ENCODE results near the gene SSR1.

SSR1 gene

DNA sequence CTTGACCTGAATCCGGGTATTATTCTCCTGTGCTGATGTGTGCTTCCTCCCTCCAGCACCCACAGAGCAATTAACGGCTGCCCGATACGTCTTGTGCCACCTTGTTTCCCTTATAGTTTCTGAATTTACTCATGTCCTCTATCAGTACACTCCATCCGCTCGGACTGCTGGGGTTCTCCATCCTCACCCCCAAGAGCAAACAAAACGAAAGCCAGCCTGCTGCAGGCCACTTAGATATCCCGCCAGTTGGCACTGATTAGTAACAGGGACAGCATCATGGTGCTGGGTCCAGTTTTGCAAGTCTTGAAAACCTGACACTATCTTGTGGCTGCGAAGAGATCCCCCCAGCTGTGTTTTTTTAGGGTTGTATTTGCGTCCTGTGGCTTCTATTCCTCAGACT, 71.8 kb downstream of the SSR1 start:
- Histone ChIP-seq H3K27ac (ENCODE audit: low read length) (no peak overlapping the region), H3K27me3 (ENCODE audit: control insufficient read depth, insufficient read depth, low read length) (no peaks in the 10 kb centered on the region), H3K9ac (ENCODE audit: low read length) (no peak overlapping the region), H3K9me3 (ENCODE audit: control insufficient read depth, low read depth, low read length) (no peaks in the 10 kb centered on the region), H3K4me3 (ENCODE audit: low read length) (no peak overlapping the region), H3K4me1 (ENCODE audit: control insufficient read depth, low read depth, low read length) (peaks cover 22% of the 10 kb centered on the region), H3K36me3 (ENCODE audit: control insufficient read depth, low read depth, low read length) (no peaks in the 10 kb centered on the region)

DNA sequence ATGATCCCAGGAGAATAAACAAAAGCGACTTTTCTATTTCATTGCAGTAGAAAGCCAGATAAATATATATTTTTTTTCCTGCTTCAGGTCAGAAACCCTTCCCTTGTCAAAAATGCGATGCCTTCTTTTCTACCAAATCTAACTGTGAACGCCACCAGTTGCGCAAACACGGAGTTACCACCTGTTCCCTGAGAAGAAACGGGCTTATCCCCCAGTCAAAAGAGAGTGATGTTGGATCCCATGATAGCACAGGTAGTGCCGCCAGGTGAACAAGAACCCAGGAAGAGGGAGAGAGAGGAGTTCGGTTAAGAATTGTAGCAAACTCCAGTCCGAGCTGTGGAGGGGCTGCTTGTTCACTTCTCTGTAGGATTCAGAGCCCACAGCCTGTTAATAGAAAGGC, 72.6 kb downstream of the SSR1 start:
- no peak overlapping the region for H3K4me3 ChIP-seq (ENCODE audit: low read length)
- no peaks in the 10 kb centered on the region for H3K27me3 ChIP-seq (ENCODE audit: control insufficient read depth, insufficient read depth, low read length)
- no peak overlapping the region for H3K9ac ChIP-seq (ENCODE audit: low read length)
- no peak overlapping the region for H3K27ac ChIP-seq (ENCODE audit: low read length)
- peaks cover 22% of the 10 kb centered on the region for H3K4me1 ChIP-seq (ENCODE audit: control insufficient read depth, low read depth, low read length)
- H3K9me3 ChIP-seq (ENCODE audit: control insufficient read depth, low read depth, low read length), result no peaks in the 10 kb centered on the region
- H3K36me3 ChIP-seq (ENCODE audit: control insufficient read depth, low read depth, low read length), result no peaks in the 10 kb centered on the region

DNA sequence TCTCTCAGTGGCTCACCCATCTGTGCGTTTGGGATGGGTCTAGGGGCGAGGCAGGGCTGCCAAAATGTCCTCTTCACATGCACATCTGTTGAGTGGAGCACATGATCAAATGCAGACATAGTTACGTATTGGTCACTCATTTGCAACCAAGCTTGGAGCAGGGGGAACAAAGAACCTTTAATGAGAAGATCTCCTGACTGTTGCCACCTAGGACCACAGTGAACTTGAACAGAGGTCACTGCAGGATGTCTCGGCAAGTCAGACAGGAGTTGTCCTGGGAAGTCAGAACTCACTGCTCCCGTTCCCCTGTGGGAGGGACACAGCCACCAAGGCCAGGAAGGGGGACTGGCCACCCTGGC, 73.4 kb downstream of the SSR1 start:
- no peaks in the 10 kb centered on the region for H3K27me3 ChIP-seq (ENCODE audit: control insufficient read depth, insufficient read depth, low read length)
- no peak overlapping the region for H3K9ac ChIP-seq (ENCODE audit: low read length)
- H3K4me1 ChIP-seq (ENCODE audit: control insufficient read depth, low read depth, low read length), result peaks cover 22% of the 10 kb centered on the region
- no peaks in the 10 kb centered on the region for H3K36me3 ChIP-seq (ENCODE audit: control insufficient read depth, low read depth, low read length)
- H3K27ac ChIP-seq (ENCODE audit: low read length), result no peak overlapping the region
- no peaks in the 10 kb centered on the region for H3K9me3 ChIP-seq (ENCODE audit: control insufficient read depth, low read depth, low read length)
- H3K4me3 ChIP-seq (ENCODE audit: low read length), result no peak overlapping the region

DNA sequence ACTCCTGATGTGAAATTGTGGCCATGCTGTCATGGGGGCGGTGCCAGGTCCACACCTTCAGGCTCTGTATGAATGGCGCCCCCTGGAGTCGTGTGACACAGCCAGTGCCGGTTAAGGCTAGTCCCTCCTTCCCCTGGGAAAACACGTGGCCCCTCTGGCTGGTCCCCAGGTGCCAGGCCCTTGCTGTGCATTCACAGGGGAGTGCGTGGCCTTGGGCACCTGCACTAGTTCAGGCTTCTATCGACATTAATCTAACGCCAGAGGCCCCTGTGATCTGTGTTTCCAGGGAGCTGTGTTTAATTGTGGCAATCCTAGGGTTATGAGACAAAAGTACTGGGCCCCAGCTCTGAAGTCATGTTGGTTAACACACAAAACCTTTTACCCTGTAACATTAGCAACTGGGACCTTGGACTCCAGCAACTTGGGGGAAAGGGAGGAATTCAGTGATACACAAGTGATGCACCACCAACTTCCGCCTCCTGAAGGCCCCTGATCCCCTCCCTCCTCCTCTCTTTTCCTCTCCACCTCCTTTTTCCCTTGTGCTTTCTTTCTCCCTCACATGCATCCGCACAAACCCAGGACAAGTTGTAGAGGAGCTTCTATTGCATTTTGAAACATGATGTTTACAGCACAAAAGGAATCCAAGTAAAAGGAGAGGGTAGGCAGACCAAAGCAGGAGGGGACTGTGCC, 74.0 kb downstream of the SSR1 start:
- Histone ChIP-seq H3K27me3 (ENCODE audit: control insufficient read depth, insufficient read depth, low read length) (no peaks in the 10 kb centered on the region), H3K4me1 (ENCODE audit: control insufficient read depth, low read depth, low read length) (peaks cover 22% of the 10 kb centered on the region), H3K9ac (ENCODE audit: low read length) (no peak overlapping the region)

DNA sequence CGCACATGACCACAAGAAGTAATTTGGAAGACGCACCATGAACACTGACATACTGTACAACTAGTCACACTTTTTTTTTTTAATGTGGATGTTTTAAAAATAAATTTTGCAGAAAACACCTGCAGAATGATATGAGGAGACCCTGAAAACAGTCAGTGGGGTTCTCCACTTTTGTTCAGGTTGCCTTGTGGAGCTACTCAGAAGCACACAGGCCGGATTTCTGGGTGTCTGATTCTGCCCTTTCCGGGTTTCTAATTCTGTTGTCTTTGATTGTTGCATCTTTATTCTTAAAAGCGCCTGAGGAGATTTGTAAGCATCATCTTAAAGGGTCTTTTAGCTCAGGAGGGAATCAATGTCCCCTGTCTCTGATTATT, 74.5 kb downstream of the SSR1 start:
- Histone ChIP-seq H3K4me1 (ENCODE audit: control insufficient read depth, low read depth, low read length) (peaks cover 20% of the 10 kb centered on the region), H3K36me3 (ENCODE audit: control insufficient read depth, low read depth, low read length) (peaks cover 2% of the 10 kb centered on the region)

More for the DNA sequence above, 74.0 kb downstream of the SSR1 start:
- Histone ChIP-seq H3K4me3 (ENCODE audit: low read length) (no peak overlapping the region), H3K9me3 (ENCODE audit: control insufficient read depth, low read depth, low read length) (no peaks in the 10 kb centered on the region), H3K27ac (ENCODE audit: low read length) (no peak overlapping the region), H3K36me3 (ENCODE audit: control insufficient read depth, low read depth, low read length) (peaks cover under 1% of the 10 kb centered on the region)

DNA sequence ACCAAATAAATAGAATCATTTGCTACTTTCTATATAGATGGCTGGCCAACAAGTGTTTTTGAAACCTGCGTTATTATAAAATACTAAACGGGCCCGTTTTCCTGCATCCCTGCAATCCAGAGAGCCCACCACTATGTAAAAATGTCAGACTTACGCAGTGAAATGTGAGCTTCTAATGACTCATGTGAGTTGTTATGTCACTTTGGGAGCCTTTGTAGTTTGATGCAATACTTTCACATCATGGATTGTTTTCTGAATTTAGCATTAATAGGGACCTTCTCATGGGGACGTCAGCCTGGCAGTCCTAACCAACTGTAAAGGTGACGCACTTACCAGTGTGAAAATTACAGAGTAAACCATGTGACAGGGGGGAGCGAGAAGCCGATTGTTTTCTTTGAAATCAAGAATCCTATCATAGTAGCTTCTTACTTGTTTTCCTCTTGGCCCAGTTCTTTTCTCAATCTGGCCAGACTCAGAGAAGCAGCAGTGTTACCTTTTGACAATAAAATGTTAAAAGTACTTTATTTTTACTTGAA, 75.3 kb downstream of the SSR1 start:
- Histone ChIP-seq H3K27ac (ENCODE audit: low read length) (no peak overlapping the region), H3K4me1 (ENCODE audit: control insufficient read depth, low read depth, low read length) (peaks cover 12% of the 10 kb centered on the region), H3K9ac (ENCODE audit: low read length) (no peak overlapping the region), H3K4me3 (ENCODE audit: low read length) (no peak overlapping the region), H3K36me3 (ENCODE audit: control insufficient read depth, low read depth, low read length) (peaks cover 2% of the 10 kb centered on the region), H3K9me3 (ENCODE audit: control insufficient read depth, low read depth, low read length) (no peaks in the 10 kb centered on the region), H3K27me3 (ENCODE audit: control insufficient read depth, insufficient read depth, low read length) (no peaks in the 10 kb centered on the region)

More for the DNA sequence above, 74.5 kb downstream of the SSR1 start:
- Histone ChIP-seq H3K9ac (ENCODE audit: low read length) (no peak overlapping the region), H3K27me3 (ENCODE audit: control insufficient read depth, insufficient read depth, low read length) (no peaks in the 10 kb centered on the region), H3K27ac (ENCODE audit: low read length) (no peak overlapping the region), H3K9me3 (ENCODE audit: control insufficient read depth, low read depth, low read length) (no peaks in the 10 kb centered on the region), H3K4me3 (ENCODE audit: low read length) (no peak overlapping the region)

DNA sequence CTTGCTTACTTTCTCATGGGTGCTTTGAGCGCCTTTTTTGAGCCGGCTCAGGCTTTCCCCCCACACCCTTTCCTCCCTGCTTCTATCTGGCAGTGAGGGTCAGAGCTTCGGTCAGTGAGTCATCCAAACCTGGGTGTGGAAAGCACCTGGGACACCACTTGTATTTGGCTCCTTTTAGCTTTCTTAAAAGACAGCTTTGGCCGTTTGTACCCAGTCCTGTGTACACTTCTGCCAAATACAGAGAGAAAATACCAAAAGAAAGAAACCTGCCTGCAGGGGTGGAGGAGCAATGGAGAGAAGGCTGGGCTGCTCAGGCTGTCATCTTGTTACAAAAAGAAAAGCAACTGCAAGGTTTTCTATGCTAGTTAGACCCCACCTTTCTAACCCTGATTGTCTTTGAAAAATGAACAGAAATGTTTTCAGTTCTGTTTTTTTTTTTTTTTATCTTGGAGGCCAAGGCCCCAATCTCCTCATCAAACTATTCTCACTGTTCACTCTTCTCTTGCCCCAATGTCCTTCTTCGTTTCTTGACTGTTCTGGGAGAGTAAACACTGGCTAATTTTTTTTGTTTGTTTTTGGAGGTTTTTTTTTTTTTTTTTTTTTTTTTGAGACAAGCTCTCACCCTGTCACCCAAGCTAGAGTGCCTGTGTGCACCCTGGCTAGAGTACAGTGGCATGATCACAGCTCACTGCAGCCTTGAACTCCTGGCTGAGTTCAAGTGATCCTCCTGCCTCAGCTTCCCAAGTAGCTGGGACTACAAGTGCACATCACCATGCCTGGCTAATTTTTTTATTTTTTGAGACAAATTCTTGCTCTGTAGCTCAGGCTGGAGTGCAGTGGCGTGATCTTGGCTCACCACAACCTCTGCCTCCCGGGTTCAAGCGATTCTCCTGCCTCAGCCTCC, 76.4 kb downstream of the SSR1 start:
- no peak overlapping the region for H3K4me3 ChIP-seq (ENCODE audit: low read length)

DNA sequence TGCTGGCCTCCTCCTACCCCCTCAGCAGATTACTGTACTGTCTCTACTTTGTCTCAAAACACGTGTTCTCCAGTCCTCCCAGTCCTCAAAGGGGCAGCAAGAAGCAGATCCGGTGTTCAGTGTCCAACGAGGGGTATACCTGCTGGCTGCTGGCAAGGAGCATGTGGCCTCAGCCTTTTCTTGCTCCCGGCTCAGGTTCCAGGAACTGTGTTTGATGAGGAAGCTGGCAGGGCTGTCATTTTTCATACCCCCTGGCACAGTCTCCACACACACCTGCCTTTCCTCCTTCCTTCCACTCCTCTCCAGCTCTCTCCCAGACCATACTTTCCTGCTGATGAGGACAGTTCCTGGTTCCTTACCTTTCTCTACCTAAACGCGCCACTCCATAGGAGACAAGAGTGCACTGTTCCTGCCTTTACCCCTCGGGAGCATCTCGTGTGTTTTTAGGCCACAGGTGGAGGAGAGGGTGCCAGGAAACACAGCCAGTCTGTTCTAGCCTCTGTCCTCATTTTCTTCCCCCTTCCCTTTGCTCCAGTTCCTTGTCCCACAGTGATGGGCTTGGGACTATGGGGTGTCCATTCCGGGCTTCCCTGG, 77.2 kb downstream of the SSR1 start:
- Histone ChIP-seq H3K27ac (ENCODE audit: low read length) (no peak overlapping the region), H3K4me3 (ENCODE audit: low read length) (no peak overlapping the region), H3K36me3 (ENCODE audit: control insufficient read depth, low read depth, low read length) (peaks cover 8% of the 10 kb centered on the region), H3K27me3 (ENCODE audit: control insufficient read depth, insufficient read depth, low read length) (no peaks in the 10 kb centered on the region), H3K9ac (ENCODE audit: low read length) (no peak overlapping the region), H3K4me1 (ENCODE audit: control insufficient read depth, low read depth, low read length) (no peaks in the 10 kb centered on the region), H3K9me3 (ENCODE audit: control insufficient read depth, low read depth, low read length) (no peaks in the 10 kb centered on the region)

More for the DNA sequence above, 76.4 kb downstream of the SSR1 start:
- H3K27me3 ChIP-seq (ENCODE audit: control insufficient read depth, insufficient read depth, low read length), result no peaks in the 10 kb centered on the region
- H3K9me3 ChIP-seq (ENCODE audit: control insufficient read depth, low read depth, low read length), result no peaks in the 10 kb centered on the region
- no peak overlapping the region for H3K27ac ChIP-seq (ENCODE audit: low read length)
- no peak overlapping the region for H3K9ac ChIP-seq (ENCODE audit: low read length)
- H3K4me1 ChIP-seq (ENCODE audit: control insufficient read depth, low read depth, low read length), result peaks cover under 1% of the 10 kb centered on the region
- peaks cover 8% of the 10 kb centered on the region for H3K36me3 ChIP-seq (ENCODE audit: control insufficient read depth, low read depth, low read length)

DNA sequence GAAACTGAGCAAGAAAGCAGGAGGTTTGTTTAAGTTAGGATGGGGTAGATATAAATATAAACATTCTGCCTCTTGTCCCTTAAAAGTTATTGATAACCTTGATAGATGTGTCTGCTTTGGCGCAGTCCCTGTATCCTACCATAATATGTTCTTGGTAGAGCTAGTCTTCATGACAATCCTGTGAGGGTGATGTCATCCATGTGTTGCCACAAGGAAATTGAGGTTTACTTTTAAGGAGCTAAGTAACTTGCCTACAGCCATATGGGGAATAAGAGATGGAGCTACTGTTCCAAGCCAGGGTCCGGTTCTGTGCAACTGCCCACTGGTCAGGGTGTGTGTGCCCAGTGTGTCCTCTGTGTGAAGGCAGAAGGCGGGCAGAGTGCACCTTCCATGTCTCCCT, 78.5 kb downstream of the SSR1 start:
- Histone ChIP-seq H3K4me3 (ENCODE audit: low read length) (no peak overlapping the region), H3K9ac (ENCODE audit: low read length) (no peak overlapping the region), H3K9me3 (ENCODE audit: control insufficient read depth, low read depth, low read length) (no peaks in the 10 kb centered on the region), H3K27me3 (ENCODE audit: control insufficient read depth, insufficient read depth, low read length) (no peaks in the 10 kb centered on the region), H3K4me1 (ENCODE audit: control insufficient read depth, low read depth, low read length) (no peaks in the 10 kb centered on the region), H3K27ac (ENCODE audit: low read length) (no peak overlapping the region), H3K36me3 (ENCODE audit: control insufficient read depth, low read depth, low read length) (peaks cover 14% of the 10 kb centered on the region)

DNA sequence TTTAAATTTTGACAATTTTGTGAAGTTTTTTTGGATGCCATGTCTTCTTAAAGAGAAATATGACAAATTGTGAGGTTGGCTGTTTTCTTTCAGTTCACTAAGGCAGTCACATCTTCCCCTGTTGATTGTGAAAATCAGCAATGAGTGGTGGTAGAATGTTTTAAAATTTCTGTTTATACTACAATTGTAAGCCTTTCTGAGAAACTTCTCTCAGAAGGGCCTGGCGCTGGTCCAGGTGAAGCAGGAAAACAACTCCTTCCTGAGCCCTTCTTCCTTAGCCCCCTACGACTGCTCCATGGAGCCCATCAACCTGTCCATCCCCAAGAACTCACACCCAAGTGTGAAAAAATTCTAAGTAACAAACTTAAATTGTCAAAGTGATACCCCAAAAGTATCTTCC, 80.6 kb downstream of the SSR1 start:
- no peak overlapping the region for H3K27ac ChIP-seq (ENCODE audit: low read length)
- no peaks in the 10 kb centered on the region for H3K27me3 ChIP-seq (ENCODE audit: control insufficient read depth, insufficient read depth, low read length)
- no peak overlapping the region for H3K9ac ChIP-seq (ENCODE audit: low read length)
- no peaks in the 10 kb centered on the region for H3K4me1 ChIP-seq (ENCODE audit: control insufficient read depth, low read depth, low read length)
- H3K36me3 ChIP-seq (ENCODE audit: control insufficient read depth, low read depth, low read length), result peaks cover 22% of the 10 kb centered on the region
- H3K9me3 ChIP-seq (ENCODE audit: control insufficient read depth, low read depth, low read length), result no peaks in the 10 kb centered on the region
- no peak overlapping the region for H3K4me3 ChIP-seq (ENCODE audit: low read length)

DNA sequence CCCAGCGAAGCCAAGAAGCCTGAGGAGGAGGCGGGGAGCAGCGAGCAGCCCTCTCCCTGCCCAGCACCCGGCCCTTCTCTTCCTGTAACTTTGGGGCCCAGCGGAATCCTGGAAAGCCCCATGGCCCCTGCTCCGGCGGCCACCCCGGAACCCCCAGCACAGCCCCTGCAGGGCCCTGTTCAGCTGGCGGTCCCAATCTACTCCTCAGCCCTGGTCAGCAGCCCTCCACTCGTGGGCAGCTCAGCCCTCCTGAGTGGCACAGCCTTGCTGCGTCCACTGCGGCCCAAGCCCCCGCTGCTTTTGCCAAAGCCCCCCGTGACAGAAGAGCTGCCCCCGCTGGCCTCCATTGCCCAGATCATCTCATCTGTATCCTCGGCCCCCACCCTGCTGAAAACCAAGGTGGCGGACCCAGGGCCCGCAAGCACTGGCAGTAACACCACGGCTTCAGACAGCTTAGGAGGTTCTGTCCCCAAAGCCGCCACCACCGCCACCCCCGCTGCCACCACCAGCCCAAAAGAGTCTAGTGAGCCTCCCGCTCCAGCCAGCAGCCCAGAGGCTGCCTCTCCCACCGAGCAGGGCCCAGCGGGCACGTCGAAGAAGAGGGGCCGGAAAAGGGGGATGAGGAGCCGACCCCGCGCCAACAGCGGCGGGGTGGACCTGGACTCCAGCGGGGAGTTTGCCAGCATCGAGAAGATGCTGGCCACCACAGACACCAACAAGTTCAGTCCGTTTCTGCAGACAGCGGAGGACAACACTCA, 81.9 kb downstream of the SSR1 start:
- H3K9ac ChIP-seq (ENCODE audit: low read length), result no peak overlapping the region

More for the DNA sequence above, 81.9 kb downstream of the SSR1 start:
- H3K4me3 ChIP-seq (ENCODE audit: low read length), result no peak overlapping the region
- H3K4me1 ChIP-seq (ENCODE audit: control insufficient read depth, low read depth, low read length), result no peaks in the 10 kb centered on the region
- peaks cover 22% of the 10 kb centered on the region for H3K36me3 ChIP-seq (ENCODE audit: control insufficient read depth, low read depth, low read length)
- H3K27me3 ChIP-seq (ENCODE audit: control insufficient read depth, insufficient read depth, low read length), result no peaks in the 10 kb centered on the region
- no peaks in the 10 kb centered on the region for H3K9me3 ChIP-seq (ENCODE audit: control insufficient read depth, low read depth, low read length)
- no peak overlapping the region for H3K27ac ChIP-seq (ENCODE audit: low read length)
